T-helper 1 cell treated with Interleukin-12 subunit alpha and Interleukin-12 subunit beta and Interleukin-4 antibody, amounts not matched to agents 30 μg/mL and 1 μg/mL, for 36 hours (primary cell): ENCODE results near the gene PANK4.
A peak's percentile ranks its signal among the peaks of the same experiment; 100 is the strongest.

ENCODE experiments used
- H3K27ac Mint-ChIP-seq: one replicate; pipeline ENCODE4 v1.8.0; 2021; ENCODE audit warnings: mild to moderate bottlenecking, mixed read lengths
- H3K27me3 Mint-ChIP-seq: one replicate; pipeline ENCODE4 v1.8.0; 2021; ENCODE audit warnings: low read depth, mixed read lengths
- H3K36me3 Mint-ChIP-seq: one replicate; pipeline ENCODE4 v1.8.0; 2021; ENCODE audit warnings: low read depth, mixed read lengths
- H3K4me1 Mint-ChIP-seq: one replicate; pipeline ENCODE4 v1.8.0; 2021; ENCODE audit warnings: low read depth, mixed read lengths
- H3K4me3 Mint-ChIP-seq: one replicate; pipeline ENCODE4 v1.8.0; 2021; ENCODE audit warnings: mild to moderate bottlenecking, moderate library complexity, mixed read lengths
- H3K9me3 Mint-ChIP-seq: one replicate; pipeline ENCODE4 v1.8.0; 2021; ENCODE audit warnings: mixed read lengths

PANK4 gene

GRCh38 chr1:2519729-2520128, 6.7 kb downstream of the PANK4 start:
- no peaks in the 10 kb centered on the region for H3K9me3 Mint-ChIP-seq
- H3K27me3 Mint-ChIP-seq: no peaks in the 10 kb centered on the region
- H3K27ac Mint-ChIP-seq: no peak overlapping the region
- no peak overlapping the region for H3K4me3 Mint-ChIP-seq
- peaks cover 21% of the 10 kb centered on the region for H3K36me3 Mint-ChIP-seq
- H3K4me1 Mint-ChIP-seq: peaks cover 23% of the 10 kb centered on the region

- Mint-ChIP-seq H3K4me3 (no peak overlapping the region), H3K9me3 (no peaks in the 10 kb centered on the region), H3K4me1 (peaks cover 20% of the 10 kb centered on the region), H3K36me3 (peaks cover 21% of the 10 kb centered on the region), H3K27me3 (no peaks in the 10 kb centered on the region), H3K27ac (no peak overlapping the region)
Observed at GRCh38 chr1:2519029-2519685, 7.2 kb downstream of the PANK4 start.

- no peaks in the 10 kb centered on the region for H3K9me3 Mint-ChIP-seq
- H3K4me3 Mint-ChIP-seq: no peak overlapping the region
- no peak overlapping the region for H3K27ac Mint-ChIP-seq
- H3K27me3 Mint-ChIP-seq: no peaks in the 10 kb centered on the region
- peaks cover 15% of the 10 kb centered on the region for H3K4me1 Mint-ChIP-seq
- H3K36me3 Mint-ChIP-seq: peaks cover 23% of the 10 kb centered on the region
Observed at GRCh38 chr1:2518528-2518927, 7.9 kb downstream of the PANK4 start.

GRCh38 chr1:2517966-2518365, 8.4 kb downstream of the PANK4 start:
- Mint-ChIP-seq H3K4me1 (peaks cover 10% of the 10 kb centered on the region), H3K4me3 (no peak overlapping the region), H3K9me3 (no peaks in the 10 kb centered on the region), H3K27ac (no peak overlapping the region), H3K27me3 (no peaks in the 10 kb centered on the region), H3K36me3 (peaks cover 23% of the 10 kb centered on the region)

- H3K9me3 Mint-ChIP-seq: no peaks in the 10 kb centered on the region
- H3K27ac Mint-ChIP-seq: peak overlapping the region; percentile 49
- H3K4me3 Mint-ChIP-seq: no peak overlapping the region
- peaks cover 18% of the 10 kb centered on the region for H3K36me3 Mint-ChIP-seq
- H3K4me1 Mint-ChIP-seq: no peaks in the 10 kb centered on the region
- no peaks in the 10 kb centered on the region for H3K27me3 Mint-ChIP-seq
Observed at GRCh38 chr1:2516946-2517345, 9.4 kb downstream of the PANK4 start.

- Mint-ChIP-seq H3K4me3 (no peak overlapping the region), H3K27ac (no peak overlapping the region), H3K9me3 (no peaks in the 10 kb centered on the region), H3K4me1 (no peaks in the 10 kb centered on the region), H3K36me3 (peaks cover 21% of the 10 kb centered on the region), H3K27me3 (no peaks in the 10 kb centered on the region)
Observed at GRCh38 chr1:2516124-2516523, 10.3 kb downstream of the PANK4 start.

- peaks cover 18% of the 10 kb centered on the region for H3K36me3 Mint-ChIP-seq
- H3K4me1 Mint-ChIP-seq: no peaks in the 10 kb centered on the region
- no peaks in the 10 kb centered on the region for H3K9me3 Mint-ChIP-seq
- no peaks in the 10 kb centered on the region for H3K27me3 Mint-ChIP-seq
- no peak overlapping the region for H3K27ac Mint-ChIP-seq
- H3K4me3 Mint-ChIP-seq: no peak overlapping the region
Observed at GRCh38 chr1:2515763-2516080, 10.7 kb downstream of the PANK4 start.

GRCh38 chr1:2514863-2515762, 11.3 kb downstream of the PANK4 start:
- H3K36me3 Mint-ChIP-seq: peaks cover 18% of the 10 kb centered on the region
- no peaks in the 10 kb centered on the region for H3K27me3 Mint-ChIP-seq
- no peak overlapping the region for H3K27ac Mint-ChIP-seq
- no peaks in the 10 kb centered on the region for H3K4me1 Mint-ChIP-seq
- H3K9me3 Mint-ChIP-seq: no peaks in the 10 kb centered on the region
- H3K4me3 Mint-ChIP-seq: no peak overlapping the region

GRCh38 chr1:2513939-2514652, 12.3 kb downstream of the PANK4 start:
- no peaks in the 10 kb centered on the region for H3K4me1 Mint-ChIP-seq
- no peak overlapping the region for H3K4me3 Mint-ChIP-seq
- peaks cover 17% of the 10 kb centered on the region for H3K36me3 Mint-ChIP-seq
- H3K27ac Mint-ChIP-seq: no peak overlapping the region
- no peaks in the 10 kb centered on the region for H3K9me3 Mint-ChIP-seq
- no peaks in the 10 kb centered on the region for H3K27me3 Mint-ChIP-seq

- H3K4me3 Mint-ChIP-seq: no peak overlapping the region
- no peaks in the 10 kb centered on the region for H3K9me3 Mint-ChIP-seq
- H3K27me3 Mint-ChIP-seq: no peaks in the 10 kb centered on the region
- H3K27ac Mint-ChIP-seq: no peak overlapping the region
- peaks cover 14% of the 10 kb centered on the region for H3K36me3 Mint-ChIP-seq
- no peaks in the 10 kb centered on the region for H3K4me1 Mint-ChIP-seq
Observed at GRCh38 chr1:2512862-2513421, 13.5 kb downstream of the PANK4 start.

GRCh38 chr1:2510366-2511155, 15.8 kb downstream of the PANK4 start:
- Mint-ChIP-seq H3K27ac (no peak overlapping the region), H3K4me3 (no peak overlapping the region), H3K9me3 (no peaks in the 10 kb centered on the region), H3K27me3 (no peaks in the 10 kb centered on the region), H3K4me1 (no peaks in the 10 kb centered on the region), H3K36me3 (peaks cover 6% of the 10 kb centered on the region)

- H3K4me1 Mint-ChIP-seq: no peaks in the 10 kb centered on the region
- H3K9me3 Mint-ChIP-seq: no peaks in the 10 kb centered on the region
- H3K27ac Mint-ChIP-seq: no peak overlapping the region
- H3K4me3 Mint-ChIP-seq: no peak overlapping the region
- peaks cover 6% of the 10 kb centered on the region for H3K36me3 Mint-ChIP-seq
- H3K27me3 Mint-ChIP-seq: no peaks in the 10 kb centered on the region
Observed at GRCh38 chr1:2509589-2509988, 16.8 kb downstream of the PANK4 start.

- Mint-ChIP-seq H3K27ac (no peak overlapping the region), H3K27me3 (no peaks in the 10 kb centered on the region)
Observed at GRCh38 chr1:2508751-2509150, 17.6 kb downstream of the PANK4 start.

GRCh38 chr1:2508180-2508579, 18.2 kb downstream of the PANK4 start:
- H3K27ac Mint-ChIP-seq: no peak overlapping the region

More at GRCh38 chr1:2508751-2509150, 17.6 kb downstream of the PANK4 start:
- no peaks in the 10 kb centered on the region for H3K9me3 Mint-ChIP-seq
- peaks cover 6% of the 10 kb centered on the region for H3K36me3 Mint-ChIP-seq
- no peak overlapping the region for H3K4me3 Mint-ChIP-seq
- no peaks in the 10 kb centered on the region for H3K4me1 Mint-ChIP-seq

More at GRCh38 chr1:2508180-2508579, 18.2 kb downstream of the PANK4 start:
- H3K4me3 Mint-ChIP-seq: no peak overlapping the region
- H3K36me3 Mint-ChIP-seq: peaks cover 5% of the 10 kb centered on the region
- no peaks in the 10 kb centered on the region for H3K4me1 Mint-ChIP-seq
- H3K27me3 Mint-ChIP-seq: no peaks in the 10 kb centered on the region
- H3K9me3 Mint-ChIP-seq: no peaks in the 10 kb centered on the region
